Esophagus squamous epithelium (tissue), 5 donors: ENCODE data around the gene MRM1. TPM values are rescaled to one million over a fixed set of nuclear protein-coding genes. Genes with fewer than 3 reads are reported as not detected.

Experiments
- DNase-seq: peaks from one replicate; lab custom pipeline; 2025; lab: John Stamatoyannopoulos, UW
- H3K27ac ChIP-seq, 4 donors: fragments of 200-600 bp; sonication (generic); one replicate each; pipeline ENCODE4 v1.5.1; 2016 to 2019; ENCODE audit warnings: mild to moderate bottlenecking in 1 of 4
- H3K27me3 ChIP-seq, 4 donors: fragments of 200-600 bp; sonication (generic); 1 replicate in 3 of 4; 2 replicates in 1 of 4; pipeline versions ENCODE4 v1.5.1 to v1.6.0; 2017 to 2021; ENCODE audit warnings: antibody characterized with exemption in 1 of 4
- H3K36me3 ChIP-seq, 3 donors: fragments of 200-600 bp; sonication (generic); one replicate each; pipeline ENCODE4 v1.5.1; 2016 to 2019
- H3K4me1 ChIP-seq, 3 donors: fragments of 200-600 bp; sonication (generic); one replicate each; pipeline ENCODE4 v1.5.1; 2017 to 2019
- H3K4me3 ChIP-seq, 4 donors: fragments of 200-600 bp; sonication (generic); 1 replicate in 3 of 4; 2 replicates in 1 of 4; pipeline ENCODE4 v1.5.1; 2016 to 2019; ENCODE audit warnings: mild to moderate bottlenecking in 2 of 4, moderate library complexity in 1 of 4
- H3K9me3 ChIP-seq, 3 donors: fragments of 200-600 bp; sonication (generic); one replicate each; pipeline ENCODE4 v1.5.1; 2016 to 2019
- CTCF ChIP-seq, 6 experiments: fragments of 450-650 bp in 4 of 6; fragments of 200-600 bp in 2 of 6; sonication (generic) in 2 of 6; IDR thresholded peaks; one replicate each; pipeline ENCODE4 v1.5.1; 2016 to 2019; ENCODE audit warnings: antibody characterized with exemption in 6 of 6, mild to moderate bottlenecking in 4 of 6, moderate library complexity in 4 of 6
- POLR2A ChIP-seq, 4 donors: fragments of 450-650 bp; IDR thresholded peaks; one replicate each; pipeline ENCODE4 v1.6.1; 2017; ENCODE audit warnings: antibody characterized with exemption in 4 of 4, mild to moderate bottlenecking in 4 of 4, moderate library complexity in 3 of 4
- WGBS, 2 donors: methylation state at CpG; one replicate each; pipeline ENCODE4 v1.1.5; 2018; 5-methylcytosine and 5-hydroxymethylcytosine counted together
- intact Hi-C: fragments of 100-400 bp; cut with DNase I; formaldehyde crosslinking; loops from one replicate; pipeline ENCODE4 v1.15.0; 2022
- total RNA-seq, 4 donors: library from RNA; depleted of rRNA; stranded (reverse); fragments of >200 nt; gene quantifications; one replicate each; pipeline ENCODE4 v1.1.0, GENCODE V29; 2016
- donor health status: DM: yes; HTN: yes; CAD: no.

Gene MRM1
- total RNA-seq, 4 donors from 2014 or later, result 5.9 to 10.1 (median 7.0) TPM

GRCh38 chr17:36643086-36643685 is 41.8 kb downstream of the MRM1 start:
- no peak for DNase-seq
- TF ChIP-seq CTCF (IDR thresholded peaks at IDR 0.05) (no peak), POLR2A (IDR thresholded peaks at IDR 0.05) (no peak)
- Histone ChIP-seq H3K4me1 (peaks cover 9 to 19% (median 13%) of the 10 kb centered on the region in 3 donors), H3K27me3 (peaks cover 21 to 100% (median 24%) of the 10 kb centered on the region in 4 donors), H3K27ac (no peak overlapping the region), H3K4me3 (no peak overlapping the region), H3K36me3 (no peaks in the 10 kb centered on the region), H3K9me3 (no peaks in the 10 kb centered on the region)
- WGBS, 2 donors, result 58 to 64% methylated on average over 3 of the region's 3 CpGs
- intact Hi-C loops, result no loop called here

- peaks cover 21 to 97% (median 22%) of the 10 kb centered on the region in 4 donors for H3K27me3 ChIP-seq
- intact Hi-C loops, result no loop called here
- peaks cover 9 to 19% (median 13%) of the 10 kb centered on the region in 3 donors for H3K4me1 ChIP-seq
- TF ChIP-seq POLR2A (IDR thresholded peaks at IDR 0.05), result no peak
- TF ChIP-seq CTCF (IDR thresholded peaks at IDR 0.05), result no peak
- H3K9me3 ChIP-seq, result no peaks in the 10 kb centered on the region
- no peak for DNase-seq
- H3K4me3 ChIP-seq, result no peak overlapping the region
- no peak overlapping the region for H3K27ac ChIP-seq
- no peaks in the 10 kb centered on the region for H3K36me3 ChIP-seq
- WGBS, 2 donors, result 58 to 61% methylated on average over 3 of the region's 3 CpGs
Observed at GRCh38 chr17:36645422-36645821, 44.0 kb downstream of the MRM1 start.

GRCh38 chr17:36647636-36648035 is 46.3 kb downstream of the MRM1 start:
- Histone ChIP-seq H3K4me3 (no peak overlapping the region), H3K27ac (no peak overlapping the region), H3K27me3 (peaks cover 7 to 96% (median 9%) of the 10 kb centered on the region in 4 donors), H3K4me1 (peaks cover 0 to 2% (median 0%) of the 10 kb centered on the region in 3 donors), H3K9me3 (no peaks in the 10 kb centered on the region), H3K36me3 (no peaks in the 10 kb centered on the region)
- no peak for TF ChIP-seq POLR2A (IDR thresholded peaks at IDR 0.05)
- no peak for TF ChIP-seq CTCF (IDR thresholded peaks at IDR 0.05)
- DNase-seq, result no peak
- WGBS, 2 donors, result 15 to 27% methylated on average over 4 of the region's 4 CpGs
- intact Hi-C loops, result no loop called here

GRCh38 chr17:36650096-36650775 is 48.9 kb downstream of the MRM1 start:
- TF ChIP-seq POLR2A (IDR thresholded peaks at IDR 0.05) (no peak), CTCF (IDR thresholded peaks at IDR 0.05) (no peak)
- H3K9me3 ChIP-seq, result no peaks in the 10 kb centered on the region
- H3K4me1 ChIP-seq, result no peaks in the 10 kb centered on the region
- intact Hi-C loops, result no loop called here
- H3K27ac ChIP-seq, result no peak overlapping the region
- WGBS, 2 donors, result 26 to 33% methylated on average over 9 of the region's 9 CpGs
- peaks cover 0 to 96% (median 0%) of the 10 kb centered on the region in 4 donors for H3K27me3 ChIP-seq
- H3K4me3 ChIP-seq, result no peak overlapping the region
- DNase-seq, result no peak
- H3K36me3 ChIP-seq, result no peaks in the 10 kb centered on the region

GRCh38 chr17:36653374-36653773 is 52.0 kb downstream of the MRM1 start:
- no peak overlapping the region for H3K27ac ChIP-seq
- TF ChIP-seq POLR2A (IDR thresholded peaks at IDR 0.05), result no peak
- no peak for TF ChIP-seq CTCF (IDR thresholded peaks at IDR 0.05)
- intact Hi-C loops, result no loop called here
- H3K4me3 ChIP-seq, result no peak overlapping the region
- H3K36me3 ChIP-seq, result no peaks in the 10 kb centered on the region
- peaks cover 0 to 96% (median 2%) of the 10 kb centered on the region in 4 donors for H3K27me3 ChIP-seq
- no peaks in the 10 kb centered on the region for H3K9me3 ChIP-seq
- no peak for DNase-seq
- peaks cover 0 to 10% (median 6%) of the 10 kb centered on the region in 3 donors for H3K4me1 ChIP-seq
- WGBS, 2 donors, result 78 to 80% methylated on average over 1 to 2 of the region's 3 CpGs
